AG04449 (cell line): ENCODE data around the gene UBE2C.
"Not testable (repeated sequence)": the region's sequence is repeated elsewhere in the genome, so short reads cannot be mapped to it uniquely, and the experiment has no call there.

Experiments
- CTCF ChIA-PET: fragments of 350-600 bp; formaldehyde crosslinking; extraction: SDS; loops from one replicate; lab custom pipeline; 2021; ENCODE audit warnings: antibody characterized with exemption; lab: Yijun Ruan, JAX
- POLR2A ChIA-PET: fragments of 400-600, 350-600 bp; formaldehyde crosslinking; extraction: SDS; loops from one replicate; lab custom pipeline; 2020; ENCODE audit warnings: antibody characterized with exemption, inconsistent platforms; lab: Yijun Ruan, JAX
- DNase-seq: peaks from one replicate; pipeline ENCODE4 v3.0.0-alpha.2; 2010; ENCODE audit warnings: low read depth, low spot score
- H3K4me3 ChIP-seq: 2 replicates; pipeline ENCODE4 v1.5.1; 2011; ENCODE audit warnings: low read depth, mild to moderate bottlenecking, control low read depth, low read length
- TF ChIP-seq, protein P1 (sequence below): IDR thresholded peaks from one replicate; pipeline ENCODE4 v1.5.1; 2011; ENCODE audit warnings: mild to moderate bottlenecking, moderate library complexity, low read length, control low read depth, inconsistent platforms; ENCODE audit not compliant: insufficient read depth; ENCODE audit errors: missing control alignments

Gene UBE2C

DNA sequence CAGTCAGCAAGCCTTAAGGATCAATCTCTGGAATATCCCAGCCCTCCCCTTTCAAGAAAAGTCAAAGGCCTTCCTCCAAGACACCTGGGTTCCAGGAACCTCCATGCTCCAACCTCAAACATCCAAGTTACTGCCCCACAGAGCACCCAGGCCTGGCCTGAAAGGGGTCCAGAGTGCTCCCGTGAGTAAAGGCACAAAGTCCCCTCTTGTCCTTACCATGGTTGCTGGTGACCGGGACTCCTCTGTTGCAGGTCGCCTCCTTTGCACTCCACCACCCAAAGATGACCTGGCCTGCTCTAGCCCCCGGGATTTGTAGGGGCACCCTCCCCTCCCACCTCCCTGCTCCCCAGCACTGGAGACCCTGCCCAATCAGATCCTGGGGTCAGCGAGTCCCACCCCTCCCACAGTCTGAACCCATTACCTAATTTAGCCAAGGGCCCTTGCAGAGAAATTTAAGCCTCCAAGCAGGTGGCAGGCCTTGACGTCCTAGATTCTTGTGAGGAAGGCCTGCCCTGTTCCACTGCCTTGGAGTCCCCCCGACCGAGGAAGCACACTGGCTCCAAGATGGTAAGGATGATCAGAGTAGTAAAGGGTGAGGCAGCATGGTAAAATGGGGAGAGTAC is 14.7 kb downstream of the UBE2C start, which contains the start of gene TNNC2:
Gene TNNC2 (minus strand): TSS at position 283 of the 623 bp plus-strand sequence. CDS start 64 bp downstream, at position 219.
- ChIA-PET CTCF (interaction anchor here (0.6 to 3.7 kb wide), 2 partner anchors 136 to 143 kb away, joined by 3 to 28 read pairs; no protein-coding TSS in a partner anchor), POLR2A (no interaction called here)
- DNase-seq: no peak
- TF ChIP-seq, protein P1, sequence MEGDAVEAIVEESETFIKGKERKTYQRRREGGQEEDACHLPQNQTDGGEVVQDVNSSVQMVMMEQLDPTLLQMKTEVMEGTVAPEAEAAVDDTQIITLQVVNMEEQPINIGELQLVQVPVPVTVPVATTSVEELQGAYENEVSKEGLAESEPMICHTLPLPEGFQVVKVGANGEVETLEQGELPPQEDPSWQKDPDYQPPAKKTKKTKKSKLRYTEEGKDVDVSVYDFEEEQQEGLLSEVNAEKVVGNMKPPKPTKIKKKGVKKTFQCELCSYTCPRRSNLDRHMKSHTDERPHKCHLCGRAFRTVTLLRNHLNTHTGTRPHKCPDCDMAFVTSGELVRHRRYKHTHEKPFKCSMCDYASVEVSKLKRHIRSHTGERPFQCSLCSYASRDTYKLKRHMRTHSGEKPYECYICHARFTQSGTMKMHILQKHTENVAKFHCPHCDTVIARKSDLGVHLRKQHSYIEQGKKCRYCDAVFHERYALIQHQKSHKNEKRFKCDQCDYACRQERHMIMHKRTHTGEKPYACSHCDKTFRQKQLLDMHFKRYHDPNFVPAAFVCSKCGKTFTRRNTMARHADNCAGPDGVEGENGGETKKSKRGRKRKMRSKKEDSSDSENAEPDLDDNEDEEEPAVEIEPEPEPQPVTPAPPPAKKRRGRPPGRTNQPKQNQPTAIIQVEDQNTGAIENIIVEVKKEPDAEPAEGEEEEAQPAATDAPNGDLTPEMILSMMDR: no peak
- no peak within 1 kb of the TSS for H3K4me3 ChIP-seq

DNA sequence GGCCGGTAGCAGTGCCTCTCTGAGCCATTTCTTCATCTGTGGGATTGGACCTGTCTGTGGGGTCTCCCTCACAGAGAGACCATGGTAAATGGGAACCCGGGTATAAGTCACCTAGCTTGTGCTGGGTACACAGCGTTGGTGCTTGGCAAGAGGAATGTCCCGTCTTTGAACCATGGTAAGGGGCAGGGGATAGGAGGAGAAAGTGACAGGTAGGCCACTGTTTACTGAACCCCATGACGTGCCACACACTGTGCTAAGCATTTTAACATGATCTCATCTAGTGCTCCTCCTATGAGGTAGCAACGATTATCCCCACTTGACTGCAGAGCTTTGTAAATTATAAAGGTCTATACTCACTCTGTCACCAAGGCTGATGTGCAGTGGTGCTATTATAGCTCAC is 15.3 kb downstream of the UBE2C start:
- CTCF ChIA-PET: interaction anchor here (1.4 kb wide), 1 partner anchor 9 kb away, joined by 4 read pairs; no protein-coding TSS in a partner anchor
- POLR2A ChIA-PET: no interaction called here
- TF ChIP-seq, protein P1: no peak
- H3K4me3 ChIP-seq: no peak overlapping the region
- DNase-seq: no peak

DNA sequence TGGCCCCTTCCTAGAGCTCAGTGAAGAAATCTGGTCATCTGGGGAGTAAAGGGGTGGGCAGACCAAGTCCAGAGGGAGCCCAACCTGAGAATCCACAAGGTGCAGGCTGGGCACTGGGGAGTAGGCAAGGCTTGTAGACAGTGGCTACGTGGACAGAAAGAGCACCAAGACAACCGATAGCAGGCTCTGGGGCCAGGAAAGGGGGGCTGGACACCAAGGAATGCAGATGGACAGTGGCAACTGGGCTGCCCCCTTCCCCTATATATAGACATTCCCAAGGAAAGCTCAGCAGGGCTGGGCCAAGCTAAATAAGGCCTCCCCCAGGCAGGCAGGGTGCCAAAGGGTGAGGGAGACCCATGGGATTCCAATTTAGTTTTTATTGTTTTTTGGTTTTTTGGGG is 16.1 kb downstream of the UBE2C start:
- H3K4me3 ChIP-seq: no peak overlapping the region
- CTCF ChIA-PET: interaction anchor here (1.4 kb wide), 1 partner anchor 10 kb away, joined by 4 read pairs; no protein-coding TSS in a partner anchor
- POLR2A ChIA-PET: no interaction called here
- DNase-seq: no peak
- TF ChIP-seq, protein P1: no peak

DNA sequence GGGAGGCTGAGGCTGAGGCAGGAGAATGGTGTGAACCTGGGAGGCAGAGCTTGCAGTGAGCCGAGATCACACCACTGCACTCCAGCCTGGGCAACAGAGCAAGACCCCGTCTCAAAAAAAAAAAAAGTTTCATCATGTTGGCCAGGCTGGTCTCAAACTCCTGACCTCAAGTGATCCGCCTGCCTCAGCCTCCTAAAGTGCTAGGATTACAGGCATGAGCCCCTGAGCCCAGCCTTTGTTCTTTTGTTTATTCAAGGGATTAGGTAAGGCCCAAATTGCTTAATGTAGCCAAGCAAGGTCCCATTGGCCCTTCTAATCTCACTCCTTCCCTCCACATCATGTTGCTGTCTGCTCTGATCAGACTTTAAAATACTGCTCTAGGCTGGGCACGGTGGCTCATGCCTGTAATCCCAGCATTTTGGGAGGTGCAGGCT is 17.2 kb downstream of the UBE2C start:
- H3K4me3 ChIP-seq, DNase-seq, POLR2A ChIA-PET: not testable (repeated sequence)
- CTCF ChIA-PET: interaction anchor here (1.1 to 1.8 kb wide), 2 partner anchors 12 to 31 kb away, joined by 3 to 7 read pairs; no protein-coding TSS in a partner anchor

DNA sequence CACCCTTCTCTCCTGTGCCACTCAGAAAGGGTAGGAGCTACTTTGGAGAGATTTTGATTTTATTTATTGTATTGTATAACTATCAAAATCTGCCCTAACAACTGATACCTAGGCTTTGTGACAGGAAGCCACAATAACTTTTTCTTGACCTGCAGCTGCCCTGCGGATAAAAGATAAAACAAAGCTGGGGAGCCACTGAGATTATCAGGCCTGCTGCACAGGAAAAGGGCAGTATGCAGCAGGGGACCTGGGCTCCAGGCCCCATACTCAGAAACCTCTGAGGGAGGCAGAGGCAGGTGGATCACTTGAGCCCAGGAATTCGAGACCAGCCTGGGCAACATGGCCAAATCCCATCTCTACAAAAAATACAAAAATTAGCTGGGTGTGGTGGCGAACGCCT is 20.2 kb downstream of the UBE2C start:
- TF ChIP-seq, protein P1: no peak
- peak overlapping the region; percentile 81; the same call in 1 of the 2 replicates for H3K4me3 ChIP-seq
- POLR2A ChIA-PET: interaction anchor here (1.0 to 1.5 kb wide), 3 partner anchors 10 to 24 kb away, joined by 3 to 6 read pairs (median 4); no protein-coding TSS in a partner anchor
- CTCF ChIA-PET: interaction anchor here (1.0 to 1.8 kb wide), 4 partner anchors 8 to 137 kb away, joined by 3 to 11 read pairs (median 6); no protein-coding TSS in a partner anchor
- DNase-seq: no peak

DNA sequence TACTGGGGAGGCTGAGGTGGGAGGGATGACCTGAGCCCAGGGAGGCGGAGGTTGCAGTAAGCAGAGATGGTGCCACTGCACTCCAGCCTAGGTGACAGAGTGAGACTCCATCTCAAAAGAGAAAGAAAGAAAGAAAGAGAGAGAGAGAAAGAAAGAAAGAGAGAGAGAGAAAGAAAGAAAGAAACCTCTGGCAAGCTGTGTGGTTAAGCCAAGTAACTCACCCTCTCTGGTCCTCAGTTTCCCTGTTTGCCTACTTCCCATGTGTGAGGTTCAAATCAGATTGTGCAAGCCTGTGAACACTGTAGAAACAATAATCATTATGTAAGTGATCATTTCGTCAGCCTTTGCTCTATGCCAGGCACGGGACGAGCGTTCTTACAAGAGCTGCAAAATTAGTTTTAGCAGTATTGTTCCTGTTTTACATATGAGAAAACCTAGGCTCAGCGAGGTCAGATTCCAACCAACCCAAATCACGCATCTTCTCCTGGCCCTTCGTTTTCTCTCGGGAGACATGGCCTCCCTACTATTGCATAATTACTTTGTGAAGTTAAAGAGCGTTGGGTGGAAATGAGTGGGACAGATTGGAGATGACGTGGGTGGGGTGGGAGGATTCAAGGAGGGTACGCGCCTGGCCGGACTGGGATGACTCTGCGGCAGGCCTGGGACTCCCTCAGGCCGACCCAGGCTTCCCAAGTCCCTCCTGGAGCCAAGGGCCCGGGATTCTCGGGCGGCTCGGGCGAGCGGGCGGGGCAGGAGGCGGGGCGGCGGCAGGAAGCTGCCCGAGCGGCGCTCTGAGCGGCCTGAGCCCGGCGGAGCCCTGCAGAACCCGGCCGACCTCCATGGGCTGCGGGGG is 20.8 kb downstream of the UBE2C start, which contains the start of gene SNX21:
Gene SNX21 (plus strand): TSS at position 770 of the 853 bp plus-strand sequence. CDS start 121 bp downstream, outside the sequence.
- TF ChIP-seq, protein P1: no peak
- peak; percentile 63 for DNase-seq
- H3K4me3 ChIP-seq: peak within 1 kb of the TSS; percentile 81
- CTCF ChIA-PET: interaction anchor here (1.0 to 2.2 kb wide), 5 partner anchors 9 to 137 kb away, joined by 3 to 11 read pairs (median 8); no protein-coding TSS in a partner anchor
- POLR2A ChIA-PET: interaction anchor here (0.6 to 1.8 kb wide), 10 partner anchors 9 to 138 kb away, joined by 3 to 9 read pairs (median 4); partner anchors contain the start of genes PCIF1 and UBE2C
